CD14-positive monocyte (primary cell): ENCODE results near the gene ZNF691. TPM values are rescaled to one million over a fixed set of nuclear protein-coding genes. Genes with fewer than 3 reads are reported as not detected.

ENCODE experiments used
- DNase-seq, 3 donors: peaks; one replicate each; pipeline ENCODE4 v3.0.0-alpha.2; 2011 to 2022
- H2AFZ ChIP-seq: 2 replicates; pipeline ENCODE4 v1.6.0; 2012; ENCODE audit warnings: mild to moderate bottlenecking, low read depth, low read length, inconsistent platforms; ENCODE audit not compliant: insufficient read depth, poor library complexity, severe bottlenecking
- H3K27ac ChIP-seq, 2 donors: 1 replicate in 1 of 2; 2 replicates in 1 of 2; pipeline ENCODE4 v1.5.1; 2012 to 2013; ENCODE audit warnings: low read length in 2 of 2, control low read depth in 1 of 2, inconsistent platforms in 1 of 2, low read depth in 1 of 2, mild to moderate bottlenecking in 1 of 2
- H3K27me3 ChIP-seq, 2 donors: one replicate each; pipeline versions ENCODE4 v1.6.0 to v1.6.1; 2011 to 2013; ENCODE audit warnings: low read length in 2 of 2; ENCODE audit not compliant: control insufficient read depth in 2 of 2, insufficient read depth in 2 of 2
- H3K36me3 ChIP-seq, 2 donors: replicated peaks in 1 of 2; 1 replicate in 1 of 2; 2 replicates in 1 of 2; pipeline versions ENCODE4 v1.5.1 to v1.6.1; 2012 to 2013; ENCODE audit warnings: low read length in 2 of 2, control low read depth in 1 of 2, inconsistent platforms in 1 of 2, mild to moderate bottlenecking in 1 of 2; ENCODE audit not compliant: insufficient read depth in 2 of 2, control insufficient read depth in 1 of 2
- H3K4me1 ChIP-seq, 2 donors: 1 replicate in 1 of 2; 2 replicates in 1 of 2; pipeline versions ENCODE4 v1.5.1 to v1.6.1; 2012 to 2013; ENCODE audit warnings: low read length in 2 of 2, control low read depth in 1 of 2, inconsistent platforms in 1 of 2, mild to moderate bottlenecking in 1 of 2, moderate library complexity in 1 of 2; ENCODE audit not compliant: insufficient read depth in 2 of 2, control insufficient read depth in 1 of 2
- H3K4me2 ChIP-seq: replicated peaks from 2 replicates; pipeline ENCODE3; 2012; ENCODE audit warnings: low read length, moderate library complexity, mild to moderate bottlenecking; ENCODE audit not compliant: poor library complexity, severe bottlenecking; ENCODE audit errors: extremely low read depth
- H3K4me3 ChIP-seq, 3 experiments: fragments of 200-600 bp in 1 of 3; sonication (generic) in 1 of 3; replicated peaks in 1 of 3; 1 replicate in 2 of 3; 2 replicates in 1 of 3; pipeline ENCODE4 v1.5.1; 2011 to 2013; ENCODE audit warnings: low read length in 3 of 3, mild to moderate bottlenecking in 3 of 3, control low read depth in 2 of 3, low read depth in 2 of 3, inconsistent platforms in 1 of 3, moderate library complexity in 1 of 3
- H3K79me2 ChIP-seq: 2 replicates; pipeline ENCODE4 v1.6.0; 2012; ENCODE audit warnings: mild to moderate bottlenecking, control low read depth, inconsistent platforms, low read length, moderate library complexity; ENCODE audit not compliant: insufficient read depth
- H3K9ac ChIP-seq: 2 replicates; pipeline ENCODE4 v1.6.0; 2017; ENCODE audit warnings: low read length, mild to moderate bottlenecking; ENCODE audit not compliant: insufficient read depth, poor library complexity, severe bottlenecking
- H3K9me3 ChIP-seq, 2 donors: replicated peaks in 1 of 2; 1 replicate in 1 of 2; 2 replicates in 1 of 2; pipeline versions ENCODE4 v1.5.1 to v1.6.1; 2012 to 2013; ENCODE audit warnings: low read length in 2 of 2, control low read depth in 1 of 2; ENCODE audit not compliant: control insufficient read depth in 1 of 2, insufficient read depth in 1 of 2
- H4K20me1 ChIP-seq: 2 replicates; pipeline ENCODE4 v1.6.0; 2012; ENCODE audit warnings: mild to moderate bottlenecking, low read length, control low read depth, moderate library complexity; ENCODE audit not compliant: insufficient read depth
- H3K27ac Mint-ChIP-seq, 7 donors: one replicate each; pipeline ENCODE4 v1.8.0; 2020; ENCODE audit warnings: mild to moderate bottlenecking in 7 of 7, mixed read lengths in 7 of 7, moderate library complexity in 6 of 7, inconsistent platforms in 2 of 7
- H3K27me3 Mint-ChIP-seq, 3 donors: one replicate each; pipeline ENCODE4 v1.8.0; 2021 to 2022; ENCODE audit warnings: low read depth in 3 of 3, mild to moderate bottlenecking in 3 of 3, mixed read lengths in 3 of 3, moderate library complexity in 3 of 3, inconsistent platforms in 1 of 3
- H3K36me3 Mint-ChIP-seq, 2 donors: one replicate each; pipeline ENCODE4 v1.8.0; 2020; ENCODE audit warnings: mixed read lengths in 2 of 2, inconsistent platforms in 1 of 2, mild to moderate bottlenecking in 1 of 2
- H3K4me1 Mint-ChIP-seq: one replicate; pipeline ENCODE4 v1.8.0; 2020; ENCODE audit warnings: mild to moderate bottlenecking, mixed read lengths
- H3K4me3 Mint-ChIP-seq, 2 donors: one replicate each; pipeline ENCODE4 v1.8.0; 2020; ENCODE audit warnings: mild to moderate bottlenecking in 2 of 2, mixed read lengths in 2 of 2, moderate library complexity in 1 of 2
- H3K9me3 Mint-ChIP-seq, 7 donors: one replicate each; pipeline ENCODE4 v1.8.0; 2020 to 2022; ENCODE audit warnings: mixed read lengths in 7 of 7, mild to moderate bottlenecking in 6 of 7, moderate library complexity in 6 of 7, inconsistent platforms in 2 of 7
- CTCF ChIP-seq: fragments of 200-600 bp; IDR thresholded peaks from one replicate; pipeline ENCODE4 v1.8.0; 2022; ENCODE audit warnings: antibody characterized with exemption, mild to moderate bottlenecking
- WGBS: methylation state at CpG from one replicate; pipeline ENCODE4 v1.1.5; 2013; ENCODE audit warnings: missing lambda C conversion rate; ENCODE audit not compliant: insufficient coverage; 5-methylcytosine and 5-hydroxymethylcytosine counted together
- intact Hi-C, 2 donors: fragments of 100-400 bp; cut with micrococcal nuclease; formaldehyde crosslinking; loops; one replicate each; pipeline versions ENCODE4 v1.15.0 to v1.15.1; 2023
- polyA plus RNA-seq, 3 donors: library from polyadenylated mRNA; depleted of rRNA in 1 of 3; unstranded in 2 of 3; stranded (reverse) in 1 of 3; fragments of 300-500 nt in 2 of 3; fragments of >200 nt in 1 of 3; fragmentation: Illumina TruSeq in 2 of 3; gene quantifications; 1 replicate in 2 of 3; 2 replicates in 1 of 3; pipeline ENCODE4 v1.2.3, GENCODE V29; 2012 to 2021

Gene ZNF691
- polyA plus RNA-seq, 3 donors, result 1.3 to 6.7 (median 1.8) TPM

GRCh38 chr1:42848823-42849537 lies 2.6 kb downstream of the ZNF691 start:
- intact Hi-C loops, result loop anchor here (5.0 to 10.0 kb wide), 5 partner anchors 37 to 326 kb away; partner anchors contain the start of genes C1orf50 (in 2 of the 2), P3H1 (in 2 of the 2), CFAP57 (in 1 of the 2) and EBNA1BP2 (in 1 of the 2)

More at GRCh38 chr1:42848823-42849537, 2.6 kb downstream of the ZNF691 start:
- no peak overlapping the region for H3K4me3 Mint-ChIP-seq
- peaks cover 14% of the 10 kb centered on the region for H3K79me2 ChIP-seq
- H3K9ac ChIP-seq, result no peak overlapping the region
- H4K20me1 ChIP-seq, result no peaks in the 10 kb centered on the region
- no peak overlapping the region for H2AFZ ChIP-seq
- no peak overlapping the region for H3K27ac ChIP-seq
- H3K4me2 ChIP-seq, result no peak overlapping the region
- H3K4me1 Mint-ChIP-seq, result peaks cover 24% of the 10 kb centered on the region
- no CpG with 5 or more reads among the region's 2 CpGs for WGBS
- peaks cover 24 to 29% of the 10 kb centered on the region in 2 donors for H3K36me3 Mint-ChIP-seq
- peaks cover 13 to 34% of the 10 kb centered on the region in 2 donors for H3K36me3 ChIP-seq
- H3K27ac Mint-ChIP-seq, result no peak overlapping the region
- no peak for TF ChIP-seq CTCF
- H3K4me1 ChIP-seq, result peaks cover 14 to 20% of the 10 kb centered on the region in 2 donors
- H3K27me3 ChIP-seq, result no peaks in the 10 kb centered on the region
- no peak overlapping the region for H3K4me3 ChIP-seq
- H3K9me3 ChIP-seq, result peaks cover 0 to 7% of the 10 kb centered on the region in 2 donors
- DNase-seq, result no peak
- H3K27me3 Mint-ChIP-seq, result peaks cover 0 to 1% (median 0%) of the 10 kb centered on the region in 3 donors
- H3K9me3 Mint-ChIP-seq, result peaks cover 0 to 7% (median 4%) of the 10 kb centered on the region in 7 donors
